RWPE1 (cell line): ENCODE data around the gene BCAR3.

Experiments used
- CTCF ChIA-PET: fragments of 350-600 bp; sonication (Branson Sonifier 250); formaldehyde crosslinking; extraction: SDS; loops from one replicate; lab custom pipeline; 2021; lab: Yijun Ruan, JAX
- POLR2A ChIA-PET: fragments of 400-600 bp; formaldehyde crosslinking; extraction: SDS; loops from one replicate; lab custom pipeline; 2020; ENCODE audit warnings: antibody characterized with exemption; ENCODE audit not compliant: low non-redundant PET; lab: Yijun Ruan, JAX
- DNase-seq: peaks from one replicate; pipeline ENCODE4 v3.0.0; 2012; ENCODE audit warnings: low spot score
- H3K27ac ChIP-seq: fragments of 450-650 bp; 2 replicates; pipeline ENCODE4 v1.5.1; 2017
- CTCF ChIP-seq: fragments of 450-650 bp; conservative IDR thresholded peaks from 2 replicates; pipeline ENCODE4 v1.5.1; 2017; ENCODE audit warnings: low read depth, mild to moderate bottlenecking

Gene BCAR3

GRCh38 chr1:93588206-93588605 is 93.4 kb downstream of the BCAR3 start:
- TF ChIP-seq CTCF: no peak
- peak overlapping the region; percentile 67 for H3K27ac ChIP-seq
- POLR2A ChIA-PET: no interaction called here

GRCh38 chr1:93587354-93587753 is 94.3 kb downstream of the BCAR3 start:
- TF ChIP-seq CTCF: no peak
- H3K27ac ChIP-seq: peak overlapping the region; percentile 67
- POLR2A ChIA-PET: no interaction called here
- CTCF ChIA-PET: interaction anchor here (0.6 kb wide), 1 partner anchor 12 kb away, joined by 3 read pairs; no protein-coding TSS in a partner anchor
- DNase-seq: no peak

More at GRCh38 chr1:93588206-93588605, 93.4 kb downstream of the BCAR3 start:
- DNase-seq: no peak
- CTCF ChIA-PET: interaction anchor here (0.6 kb wide), 1 partner anchor 13 kb away, joined by 3 read pairs; no protein-coding TSS in a partner anchor

- ChIA-PET POLR2A (no interaction called here), CTCF (interaction anchor here (1.7 kb wide), 1 partner anchor 228 kb away, joined by 9 read pairs; no protein-coding TSS in a partner anchor)
- no peak for TF ChIP-seq CTCF
- peak; percentile 45 for DNase-seq
- peak overlapping the region; percentile 86 for H3K27ac ChIP-seq
These were observed 96.3 kb downstream of the BCAR3 start for GRCh38 chr1:93585059-93585966.

- no peak for DNase-seq
- POLR2A ChIA-PET: no interaction called here
- H3K27ac ChIP-seq: peak overlapping the region; percentile 86
- CTCF ChIA-PET: interaction anchor here (1.7 kb wide), 1 partner anchor 229 kb away, joined by 9 read pairs; no protein-coding TSS in a partner anchor
- TF ChIP-seq CTCF: no peak
These were observed 97.2 kb downstream of the BCAR3 start for GRCh38 chr1:93584261-93585003.

- H3K27ac ChIP-seq: peak overlapping the region; percentile 86
- no peak for DNase-seq
- no peak for TF ChIP-seq CTCF
- ChIA-PET CTCF (interaction anchor here (0.6 kb wide), 1 partner anchor 145 kb away, joined by 3 read pairs; no protein-coding TSS in a partner anchor), POLR2A (no interaction called here)
These were observed 99.5 kb downstream of the BCAR3 start for GRCh38 chr1:93581917-93582850.
